Stimulated activated CD4-positive, alpha-beta T cell treated with anti-CD3 and anti-CD28 coated beads, Interleukin-12 subunit alpha, Interleukin-12 subunit beta, amount 100 ng/mL, for 4 hours (primary cell): ENCODE results near the gene GOLGA6L1.
"Not testable (repeated sequence)": the region's sequence is repeated elsewhere in the genome, so short reads cannot be mapped to it uniquely, and the experiment has no call there.

Source experiments
- DNase-seq: peaks from one replicate; pipeline ENCODE4 v3.0.0-alpha.2; 2020

The GOLGA6L1 gene, protein sequence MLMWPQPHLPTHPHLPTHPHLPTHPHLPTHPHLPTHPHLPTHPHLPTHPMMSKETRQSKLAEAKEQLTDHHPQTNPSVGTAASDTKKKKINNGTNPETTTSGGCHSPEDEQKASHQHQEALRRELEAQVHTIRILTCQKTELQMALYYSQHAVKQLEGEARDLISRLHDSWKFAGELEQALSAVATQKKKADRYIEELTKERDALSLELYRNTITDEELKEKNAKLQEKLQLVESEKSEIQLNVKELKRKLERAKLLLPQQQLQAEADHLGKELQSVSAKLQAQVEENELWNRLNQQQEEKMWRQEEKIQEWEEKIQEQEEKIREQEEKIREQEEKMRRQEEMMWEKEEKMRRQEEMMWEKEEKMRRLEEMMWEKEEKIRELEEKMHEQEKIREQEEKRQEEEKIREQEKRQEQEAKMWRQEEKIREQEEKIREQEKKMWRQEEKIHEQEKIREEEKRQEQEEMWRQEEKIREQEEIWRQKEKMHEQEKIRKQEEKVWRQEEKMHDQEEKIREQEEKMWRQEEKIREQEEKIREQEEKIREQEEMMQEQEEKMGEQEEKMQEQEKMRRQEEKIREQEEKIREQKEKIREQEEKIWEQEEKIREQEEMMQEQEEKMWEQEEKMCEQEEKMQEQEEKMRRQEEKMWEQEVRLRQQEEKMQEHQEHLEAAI

DNA sequence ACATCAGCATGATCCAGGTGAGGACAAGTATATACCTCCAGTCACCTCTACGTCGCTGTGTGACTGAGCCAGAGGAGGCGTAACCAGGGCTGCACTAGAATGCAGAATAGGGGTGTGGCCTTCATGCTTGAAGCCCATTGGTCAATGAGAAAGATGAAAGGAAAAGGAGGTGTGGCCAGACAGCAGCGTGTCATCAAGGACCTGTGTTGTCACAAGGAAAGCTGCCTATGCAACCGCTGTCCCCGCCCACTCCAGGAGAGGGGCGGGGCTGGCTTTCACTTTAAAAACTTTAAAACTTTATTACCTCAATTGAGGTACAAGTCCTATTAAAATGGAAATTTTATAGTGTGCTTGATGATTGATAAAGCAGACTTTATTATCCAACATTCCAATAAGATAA lies at the start of gene GOLGA6L1:
TSS of gene GOLGA6L1 (minus strand) at position 101 of the 400 bp plus-strand sequence. CDS start at position 10, 91 bp downstream.
- DNase-seq, result not testable (repeated sequence)

DNA sequence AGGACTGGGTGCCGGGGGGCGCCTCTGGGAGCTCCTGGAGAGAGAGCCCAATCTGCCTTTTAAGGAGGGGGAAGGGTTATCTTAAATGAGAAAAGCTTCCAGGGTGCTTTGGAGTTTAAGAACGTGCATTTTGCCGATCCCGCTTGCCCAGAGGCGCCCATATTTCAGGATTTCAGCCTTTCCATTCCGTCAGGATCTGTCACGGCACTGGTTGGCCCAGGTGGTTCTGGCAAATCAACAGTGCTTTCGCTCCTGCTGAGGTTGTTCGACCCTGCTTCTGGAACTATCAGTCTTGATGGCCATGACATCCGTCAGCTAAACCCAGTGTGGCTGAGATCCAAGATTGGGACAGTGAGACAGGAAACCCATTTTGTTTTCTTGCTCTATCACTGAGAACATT lies 44.6 kb upstream of the GOLGA6L1 start:
- DNase-seq, result not testable (repeated sequence)

GRCh38 chr15:23180547-23180927 lies 43.9 kb upstream of the GOLGA6L1 start:
- DNase-seq, result not testable (repeated sequence)

DNA sequence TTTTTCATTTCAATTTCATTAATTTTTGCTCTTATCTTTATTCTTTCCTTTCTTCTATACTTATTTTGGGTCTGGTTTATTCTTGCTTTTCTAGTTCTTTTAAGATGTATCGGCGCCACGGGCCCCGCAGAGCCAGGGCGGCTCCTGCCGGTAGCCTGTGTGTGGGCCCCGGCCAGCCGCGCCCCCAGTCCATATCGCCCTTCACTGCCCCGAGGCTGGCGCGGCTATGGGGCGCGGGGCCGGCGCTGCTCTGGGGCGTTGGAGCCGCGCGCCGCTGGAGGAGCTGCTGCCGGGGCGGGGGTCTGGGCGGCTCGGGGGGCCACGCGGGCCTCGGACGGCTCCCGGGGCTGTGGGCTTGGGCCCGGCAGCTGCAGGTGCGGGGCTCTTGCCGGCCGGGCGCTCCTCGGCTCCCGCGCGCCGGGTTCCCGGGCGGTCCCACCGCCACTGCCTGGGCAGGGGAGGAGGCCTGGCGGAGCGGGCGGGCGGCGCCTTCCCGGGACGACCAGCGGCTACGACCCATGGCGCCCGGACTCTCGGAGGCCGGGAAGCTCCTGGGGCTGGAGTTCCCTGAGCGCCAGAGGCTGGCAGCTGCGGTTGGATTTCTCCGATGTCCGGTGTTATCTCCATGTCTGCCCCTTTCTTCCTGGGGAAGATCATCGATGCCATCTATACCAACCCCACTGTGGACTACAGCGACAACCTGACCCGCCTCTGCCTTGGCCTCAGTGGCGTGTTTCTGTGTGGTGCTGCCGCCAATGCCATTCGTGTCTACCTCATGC lies 43.3 kb upstream of the GOLGA6L1 start:
- not testable (repeated sequence) for DNase-seq

DNA sequence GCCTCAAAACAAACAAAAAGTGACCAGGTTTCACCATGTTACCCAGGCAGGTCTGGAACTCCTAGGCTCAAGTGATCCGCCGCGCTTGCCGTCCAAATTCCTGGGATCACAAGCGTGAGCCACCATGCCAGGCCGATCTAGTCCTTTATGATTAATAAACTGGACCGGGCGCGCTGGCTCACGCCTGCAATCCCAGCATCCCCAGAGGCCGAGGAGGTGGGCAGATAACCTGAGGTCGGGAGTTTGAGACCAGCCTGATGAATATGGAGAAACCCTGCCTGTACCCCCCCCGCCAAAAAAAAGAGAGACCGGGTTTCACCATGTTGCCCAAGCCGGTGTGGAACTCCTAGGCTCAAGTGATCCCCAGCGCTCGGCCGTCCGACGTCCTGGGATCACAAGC lies 40.1 kb upstream of the GOLGA6L1 start:
- not testable (repeated sequence) for DNase-seq

GRCh38 chr15:23175606-23176005 lies 39.0 kb upstream of the GOLGA6L1 start:
- not testable (repeated sequence) for DNase-seq

DNA sequence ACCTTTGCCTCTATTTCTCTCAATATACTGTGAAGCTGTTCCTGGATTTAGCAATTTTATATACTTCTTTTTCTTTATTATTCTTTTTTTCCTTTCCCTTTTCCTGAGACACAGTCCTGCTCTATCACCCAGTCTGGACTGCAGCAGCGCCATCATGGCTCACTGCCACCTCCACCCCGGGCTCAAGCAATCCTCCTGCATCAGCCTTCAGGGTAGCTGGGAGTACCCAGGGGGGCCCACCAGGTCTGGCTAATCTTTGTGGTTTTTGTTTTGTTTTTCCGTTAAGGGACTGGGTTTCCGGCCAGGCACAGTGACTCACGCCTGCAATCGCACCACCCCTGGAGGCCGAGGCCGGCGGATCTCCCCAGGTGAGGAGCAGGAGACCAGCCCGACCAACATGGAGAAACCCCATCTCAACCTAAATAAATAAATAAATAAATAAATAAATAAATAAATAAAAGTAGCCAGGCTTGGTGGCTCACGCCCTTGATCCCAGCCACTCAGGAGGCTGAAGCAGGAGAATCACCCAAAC lies 38.1 kb upstream of the GOLGA6L1 start:
- not testable (repeated sequence) for DNase-seq

DNA sequence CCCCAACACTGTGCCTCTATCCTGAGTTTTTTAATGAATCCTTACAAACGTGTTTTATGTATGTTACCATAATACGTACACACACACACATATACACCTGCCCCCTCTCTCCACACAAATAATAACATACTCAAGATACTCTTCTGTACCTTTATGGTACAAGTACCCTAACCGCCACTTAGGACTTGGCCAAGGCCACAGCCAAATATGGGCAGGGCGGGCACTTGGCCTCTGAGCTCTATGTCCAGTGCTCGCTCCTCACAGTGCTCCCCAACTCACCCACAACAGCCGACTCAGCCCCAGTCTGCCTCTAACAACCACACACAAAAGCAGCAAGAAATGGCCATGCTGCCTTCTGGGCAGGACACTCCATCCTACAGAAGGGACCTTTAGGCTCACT lies 3.8 kb downstream of the GOLGA6L1 start:
- not testable (repeated sequence) for DNase-seq

- no peak for DNase-seq
Measured at GRCh38 chr15:23118208-23118607, 18.4 kb downstream of the GOLGA6L1 start.

DNA sequence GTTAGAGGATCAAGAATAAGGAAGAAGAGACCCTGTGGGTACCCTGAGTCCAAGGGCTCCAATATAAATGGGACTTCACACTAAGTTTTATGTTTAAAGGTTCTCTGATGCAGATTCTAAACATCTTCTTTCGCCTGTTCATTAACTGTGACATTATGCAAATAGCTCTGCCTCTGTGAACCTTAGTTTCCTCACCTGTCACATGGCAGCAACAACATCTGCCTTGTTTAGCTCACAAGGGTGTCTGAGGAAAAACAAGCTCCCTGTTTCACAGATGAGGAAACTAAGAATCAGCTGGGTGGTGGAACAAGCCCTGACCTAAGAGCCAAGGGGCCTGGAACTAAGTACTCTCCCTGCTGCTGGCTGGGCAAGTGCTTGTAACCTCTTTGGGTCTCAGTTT lies 40.8 kb downstream of the GOLGA6L1 start:
- no peak for DNase-seq

GRCh38 chr15:23083115-23083514 lies 53.5 kb downstream of the GOLGA6L1 start:
- DNase-seq, result no peak

GRCh38 chr15:23081996-23082737 lies 54.5 kb downstream of the GOLGA6L1 start:
- not testable (repeated sequence) for DNase-seq

- no peak for DNase-seq
Measured at GRCh38 chr15:23081271-23081670, 55.4 kb downstream of the GOLGA6L1 start.

GRCh38 chr15:23079766-23080165 lies 56.9 kb downstream of the GOLGA6L1 start:
- DNase-seq, result no peak
